Spleen (tissue), 11 donors: Measurements from ENCODE around the gene NPPB. TPM values are rescaled to one million over a fixed set of nuclear protein-coding genes. Genes with fewer than 3 reads are reported as not detected.
A peak's percentile ranks its signal among the peaks of the same experiment; 100 is the strongest.

Experiments used
- DNase-seq: peaks from one replicate; pipeline ENCODE4 v3.0.0-alpha.2; 2020
- H3K27ac ChIP-seq, 8 donors: fragments of 200-600 bp; sonication (generic) in 7 of 8; 1 replicate in 4 of 8; 2 replicates in 4 of 8; pipeline versions ENCODE4 v1.5.0 to v1.8.0; 2016 to 2021; ENCODE audit warnings: inconsistent platforms in 4 of 8, mild to moderate bottlenecking in 4 of 8, moderate library complexity in 1 of 8
- H3K27me3 ChIP-seq, 7 donors: fragments of 200-600 bp; sonication (generic) in 6 of 7; replicated peaks in 1 of 7; 1 replicate in 4 of 7; 2 replicates in 3 of 7; pipeline versions ENCODE4 v1.5.0 to v1.8.0; 2016 to 2021; ENCODE audit warnings: inconsistent platforms in 3 of 7, mild to moderate bottlenecking in 1 of 7
- H3K36me3 ChIP-seq, 6 donors: fragments of 200-600 bp; sonication (generic) in 5 of 6; 1 replicate in 4 of 6; 2 replicates in 2 of 6; pipeline versions ENCODE4 v1.5.0 to v1.8.0; 2016 to 2021; ENCODE audit warnings: inconsistent platforms in 2 of 6
- H3K4me1 ChIP-seq, 6 donors: fragments of 200-600 bp; sonication (generic) in 5 of 6; 1 replicate in 3 of 6; 2 replicates in 3 of 6; pipeline versions ENCODE4 v1.5.0 to v1.8.0; 2016 to 2021; ENCODE audit warnings: inconsistent platforms in 3 of 6
- H3K4me3 ChIP-seq, 8 donors: fragments of 200-600 bp; sonication (generic) in 7 of 8; 1 replicate in 4 of 8; 2 replicates in 4 of 8; pipeline versions ENCODE4 v1.5.0 to v1.8.0; 2016 to 2021; ENCODE audit warnings: inconsistent platforms in 4 of 8, mild to moderate bottlenecking in 4 of 8, moderate library complexity in 2 of 8
- H3K9me3 ChIP-seq, 8 donors: fragments of 200-600 bp; sonication (generic) in 7 of 8; 1 replicate in 4 of 8; 2 replicates in 4 of 8; pipeline versions ENCODE4 v1.5.0 to v1.8.0; 2016 to 2021; ENCODE audit warnings: inconsistent platforms in 4 of 8
- CTCF ChIP-seq, 11 experiments: fragments of 200-600 bp in 7 of 11; fragments of 450-650 bp in 4 of 11; sonication (generic) in 4 of 11; IDR thresholded peaks in 8 of 11; conservative IDR thresholded peaks in 3 of 11; 1 replicate in 7 of 11; 2 replicates in 4 of 11; pipeline versions ENCODE4 v1.4.0 to v1.8.0; 2016 to 2021; ENCODE audit warnings: antibody characterized with exemption in 11 of 11, inconsistent platforms in 4 of 11, mild to moderate bottlenecking in 1 of 11
- POLR2A ChIP-seq, 3 donors: fragments of 450-650 bp; IDR thresholded peaks; one replicate each; pipeline ENCODE4 v1.5.1; 2017; ENCODE audit warnings: antibody characterized with exemption in 3 of 3, mild to moderate bottlenecking in 1 of 3
- POLR2AphosphoS5 ChIP-seq, 3 donors: sonication (generic); formaldehyde crosslinking; IDR thresholded peaks; one replicate each; pipeline ENCODE4 v1.5.1; 2017; ENCODE audit warnings: antibody characterized with exemption in 3 of 3
- WGBS, 5 donors: extraction: QIAGEN DNeasy Blood & Tissue Kit in 3 of 5; methylation state at CpG; one replicate each; pipeline versions ENCODE4 v1.1.5 to v1.1.7; 2013 to 2018; 5-methylcytosine and 5-hydroxymethylcytosine counted together
- intact Hi-C: fragments of 100-400 bp; cut with DNase I; formaldehyde crosslinking; loops from one replicate; pipeline ENCODE4 v1.15.0; 2023; ENCODE audit warnings: low total_unique reads
- polyA plus RNA-seq, 3 donors: library from polyadenylated mRNA; stranded (reverse); fragments of 200-250 nt; gene quantifications; one replicate each; pipeline ENCODE4 v1.2.1, GENCODE V29; 2013
- total RNA-seq, 7 donors: library from RNA; depleted of rRNA in 3 of 7; stranded (reverse); fragments of >200 nt in 3 of 7; fragmentation: NEBNext Ultra II Directional in 4 of 7; extraction: Animal tissue kit (Norgen Biotek cat#: 25700) in 4 of 7; gene quantifications; one replicate each; pipeline versions ENCODE4 v1.1.0 to v1.2.1, GENCODE V29; 2016 to 2021
- donor health status: healthy with polysubstance abuse.
- donor health status: DM: no; HTN: no; CAD: no; lungs with moderate emphysema.
- donor health status: DM: no; HTN: no; CAD: no.
- donor health status: Bipolar disorder and iron deficiency.
- donor health status: healthy.
- donor health status: DM: no; HTN: no; CAD: no.
- donor health status: DM: yes; HTN: yes; CAD: no.

Gene NPPB
- total and polyA plus RNA-seq, 10 donors: 0.38 to 0.80 (median 0.57) TPM; not detected in 7

- H3K36me3 ChIP-seq: peaks cover 10 to 98% (median 51%) of the 10 kb centered on the region in 6 donors
- H3K9me3 ChIP-seq: no peaks in the 10 kb centered on the region
- no peaks in the 10 kb centered on the region for H3K27me3 ChIP-seq
- peak in 2 of 3 donors; percentile 14 to 18 for TF ChIP-seq POLR2AphosphoS5 (IDR thresholded peaks at IDR 0.05)
- no peak for TF ChIP-seq POLR2A (IDR thresholded peaks at IDR 0.05)
- no peak for TF ChIP-seq CTCF (IDR thresholded peaks at IDR 0.05 in 8 of 11, conservative IDR thresholded peaks at IDR 0.05 in 3 of 11)
- WGBS, 5 donors: 26 to 40% (median 37%) methylated on average over 18 to 19 of the region's 19 CpGs
- DNase-seq: peak; percentile 85
- intact Hi-C loops: no loop called here
- peaks cover 17 to 44% (median 27%) of the 10 kb centered on the region in 6 donors for H3K4me1 ChIP-seq
- no peak overlapping the region for H3K4me3 ChIP-seq
- H3K27ac ChIP-seq: peak overlapping the region in 6 of 8 donors; percentile 25 to 59 (median 51)
Measured at GRCh38 chr1:11842154-11843041, 16.3 kb downstream of the NPPB start.

GRCh38 chr1:11841245-11842153 lies 17.2 kb downstream of the NPPB start:
- no peak overlapping the region for H3K4me3 ChIP-seq
- no peaks in the 10 kb centered on the region for H3K9me3 ChIP-seq
- H3K36me3 ChIP-seq: peaks cover 10 to 98% (median 60%) of the 10 kb centered on the region in 6 donors
- H3K27ac ChIP-seq: peak overlapping the region in 6 of 8 donors; percentile 17 to 59 (median 51)
- no peak for DNase-seq
- intact Hi-C loops: no loop called here
- H3K4me1 ChIP-seq: peaks cover 17 to 44% (median 27%) of the 10 kb centered on the region in 6 donors
- no peak for TF ChIP-seq CTCF (IDR thresholded peaks at IDR 0.05 in 8 of 11, conservative IDR thresholded peaks at IDR 0.05 in 3 of 11)
- TF ChIP-seq POLR2AphosphoS5 (IDR thresholded peaks at IDR 0.05): peak in 1 of 3 donors; percentile 29
- H3K27me3 ChIP-seq: no peaks in the 10 kb centered on the region
- 63 to 78% (median 67%) methylated on average over 17 of the region's 17 CpGs for WGBS, 5 donors

- intact Hi-C loops: loop anchor here (5.0 kb wide), 1 partner anchor 52 kb away; no protein-coding TSS in a partner anchor
- DNase-seq: no peak
- H3K4me3 ChIP-seq: no peak overlapping the region
- H3K27ac ChIP-seq: no peak overlapping the region
- 93 to 96% (median 95%) methylated on average over 19 to 20 of the region's 20 CpGs for WGBS, 5 donors
- H3K27me3 ChIP-seq: no peaks in the 10 kb centered on the region
- H3K36me3 ChIP-seq: peaks cover 10 to 98% (median 75%) of the 10 kb centered on the region in 6 donors
- no peaks in the 10 kb centered on the region for H3K9me3 ChIP-seq
- TF ChIP-seq POLR2A (IDR thresholded peaks at IDR 0.05): no peak
- no peak for TF ChIP-seq CTCF (IDR thresholded peaks at IDR 0.05 in 8 of 11, conservative IDR thresholded peaks at IDR 0.05 in 3 of 11)
- no peak for TF ChIP-seq POLR2AphosphoS5 (IDR thresholded peaks at IDR 0.05)
- peaks cover 17 to 44% (median 27%) of the 10 kb centered on the region in 6 donors for H3K4me1 ChIP-seq
Measured at GRCh38 chr1:11839727-11840705, 18.7 kb downstream of the NPPB start.
